HG02623 (cell line): Measurements from ENCODE around the gene TSGA10IP.
A peak's percentile ranks its signal among the peaks of the same experiment; 100 is the strongest.
"Not testable (repeated sequence)": the region's sequence is repeated elsewhere in the genome, so short reads cannot be mapped to it uniquely, and the experiment has no call there.

ENCODE experiments used
- ATAC-seq: cut with Tn5 transposase; IDR thresholded peaks from one replicate; pipeline ENCODE4 v1.9.1; 2021; ENCODE audit warnings: moderate library complexity; ENCODE audit not compliant: unreplicated experiment

TSGA10IP gene

GRCh38 chr11:65945941-65946558 lies 770 bp downstream of the TSGA10IP start:
- ATAC-seq: no peak

- no peak for ATAC-seq
These were observed 1.4 kb downstream of the TSGA10IP start for GRCh38 chr11:65946655-65947054.

DNA sequence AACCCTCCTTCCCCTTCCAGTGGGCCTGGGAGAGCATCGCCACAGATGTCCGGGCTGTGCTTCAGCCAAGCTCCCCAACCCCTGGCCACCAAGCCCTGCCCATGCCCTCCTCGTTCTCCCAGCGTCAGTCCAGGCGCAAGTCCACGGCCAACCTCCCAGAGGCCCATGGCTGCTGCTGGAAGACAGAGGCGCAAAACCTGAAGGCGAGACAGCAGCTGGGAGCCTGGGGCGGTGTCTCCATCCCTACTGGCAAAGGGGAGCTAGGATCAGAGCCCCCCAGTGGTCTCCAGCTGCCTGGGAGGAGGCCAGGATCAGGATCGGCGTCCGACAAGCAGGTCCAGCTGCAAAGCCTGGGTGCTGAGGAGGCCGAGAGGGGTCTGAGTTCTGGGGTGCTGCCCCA lies 1.9 kb downstream of the TSGA10IP start:
- no peak for ATAC-seq

- no peak for ATAC-seq
These were observed 2.4 kb downstream of the TSGA10IP start for GRCh38 chr11:65947603-65948125.

GRCh38 chr11:65950711-65951110 lies 5.4 kb downstream of the TSGA10IP start:
- ATAC-seq: not testable (repeated sequence)

- not testable (repeated sequence) for ATAC-seq
These were observed 6.4 kb downstream of the TSGA10IP start for GRCh38 chr11:65951641-65952040.

GRCh38 chr11:65952052-65952521 lies 6.8 kb downstream of the TSGA10IP start:
- no peak for ATAC-seq

DNA sequence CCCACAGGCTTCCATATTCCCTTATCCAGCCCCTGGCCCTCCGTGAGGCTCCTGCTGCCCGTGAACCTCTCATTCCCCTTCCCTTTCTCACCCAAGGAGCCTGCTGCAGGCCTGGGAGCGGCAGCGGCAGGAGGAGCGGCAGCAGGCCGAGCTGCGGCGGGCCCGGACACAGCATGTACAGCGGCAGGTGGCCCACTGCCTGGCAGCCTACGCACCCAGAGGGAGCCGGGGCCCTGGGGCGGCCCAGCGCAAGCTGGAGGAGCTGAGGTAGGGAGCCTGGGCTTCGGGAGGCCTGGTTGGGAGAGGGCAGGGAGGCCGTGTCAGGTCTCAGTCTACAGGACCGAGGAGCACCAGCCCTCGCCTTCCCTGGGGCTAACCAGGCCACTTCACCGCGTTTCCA lies 8.2 kb downstream of the TSGA10IP start:
- ATAC-seq: no peak

GRCh38 chr11:65954771-65955170 lies 9.5 kb downstream of the TSGA10IP start:
- ATAC-seq: no peak

DNA sequence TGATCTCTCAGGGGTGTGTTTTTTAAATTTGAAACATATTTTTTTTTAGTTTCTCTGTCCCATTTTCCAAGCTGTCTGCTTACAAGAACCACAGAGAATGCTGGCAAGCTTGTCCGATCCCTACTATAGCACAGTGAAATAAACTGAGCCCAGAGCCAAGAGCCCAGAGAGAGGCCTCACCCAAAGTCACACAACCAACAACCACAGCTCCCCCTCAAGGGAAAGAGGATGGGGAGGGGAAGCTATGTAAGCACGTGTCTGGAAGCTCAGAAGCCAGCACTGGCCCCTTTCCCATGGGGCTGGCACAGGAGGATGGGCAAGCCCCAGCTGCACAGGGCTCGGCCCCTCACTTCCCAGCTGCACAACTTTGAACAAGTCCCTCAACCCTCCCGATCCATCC lies 13.0 kb downstream of the TSGA10IP start:
- no peak for ATAC-seq

DNA sequence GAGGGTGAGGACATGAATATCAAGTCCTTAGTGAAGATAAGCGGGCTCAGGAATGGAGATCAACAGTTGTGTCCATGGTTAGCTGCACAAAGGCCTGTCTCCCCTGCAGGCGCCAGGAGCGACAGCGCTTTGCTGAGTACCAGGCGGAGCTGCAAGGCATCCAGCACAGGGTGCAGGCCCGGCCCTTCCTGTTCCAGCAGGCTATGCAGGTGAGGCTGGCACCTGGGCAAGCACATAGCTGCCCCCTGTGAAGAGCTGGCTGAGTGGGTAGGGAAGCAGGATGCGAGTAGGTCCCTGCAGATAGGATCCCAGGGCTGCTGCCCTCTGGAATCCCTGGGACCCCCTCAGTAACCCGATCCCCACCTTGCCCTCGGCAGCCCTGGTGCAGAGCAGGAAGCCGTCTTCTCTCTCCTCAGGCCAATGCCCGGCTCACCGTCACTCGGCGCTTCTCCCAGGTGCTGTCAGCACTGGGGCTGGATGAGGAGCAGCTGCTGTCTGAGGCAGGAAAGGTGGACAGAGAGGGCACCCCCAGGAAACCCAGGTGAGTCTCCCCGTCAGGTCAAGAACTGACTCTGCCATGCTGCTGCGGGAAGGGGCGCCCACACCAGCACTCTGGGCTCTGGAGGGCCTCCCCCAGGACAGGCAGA lies 13.6 kb downstream of the TSGA10IP start:
- no peak for ATAC-seq

DNA sequence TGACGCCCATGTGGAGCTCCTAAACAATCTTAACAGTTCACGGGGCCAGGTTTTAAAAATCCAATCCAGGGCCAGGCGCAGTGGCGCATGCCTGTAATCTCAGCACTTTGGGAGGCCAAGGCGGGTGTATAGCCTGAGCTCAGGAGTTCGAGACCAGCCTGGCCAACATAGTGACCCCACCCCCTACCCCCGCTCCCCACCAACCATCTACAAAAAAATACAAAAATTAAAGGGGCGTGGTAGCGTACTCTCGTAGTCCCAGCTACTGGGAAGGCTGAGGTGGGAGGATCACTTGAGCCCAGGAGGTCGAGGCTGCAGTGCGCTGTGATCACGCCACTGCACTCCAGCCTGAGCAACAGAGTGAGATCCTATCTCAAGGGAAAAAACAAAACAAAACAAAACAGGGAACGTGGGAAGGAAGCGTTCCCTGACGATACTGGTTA lies 15.6 kb downstream of the TSGA10IP start:
- no peak for ATAC-seq

GRCh38 chr11:65961267-65962140 lies 16.2 kb downstream of the TSGA10IP start, which contains the start of gene SART1:
SART1 (plus strand) TSS chr11:65961734; CDS start chr11:65961781, 47 bp downstream.
- ATAC-seq: peak; percentile 76

DNA sequence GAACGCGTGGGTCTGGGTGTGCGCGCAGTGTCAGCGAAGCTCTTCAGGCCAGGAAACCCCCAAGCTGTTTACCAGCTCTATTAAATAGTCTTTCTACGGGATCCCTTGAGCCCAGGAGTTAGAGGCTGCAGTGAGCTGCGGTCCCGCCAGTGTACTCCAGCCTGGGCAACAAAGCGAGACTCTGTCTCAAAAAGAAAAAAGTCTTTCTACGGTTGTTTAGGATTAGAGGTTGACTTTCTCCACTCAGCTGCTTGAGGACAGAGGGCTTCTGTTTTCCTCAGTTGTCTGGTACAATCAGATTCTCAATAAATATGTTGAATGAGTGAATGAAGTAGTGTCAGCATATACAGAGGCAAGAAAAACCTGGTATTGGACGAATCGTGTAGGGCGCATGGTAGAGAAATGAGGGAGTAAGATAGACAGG lies 16.9 kb downstream of the TSGA10IP start:
- no peak for ATAC-seq

DNA sequence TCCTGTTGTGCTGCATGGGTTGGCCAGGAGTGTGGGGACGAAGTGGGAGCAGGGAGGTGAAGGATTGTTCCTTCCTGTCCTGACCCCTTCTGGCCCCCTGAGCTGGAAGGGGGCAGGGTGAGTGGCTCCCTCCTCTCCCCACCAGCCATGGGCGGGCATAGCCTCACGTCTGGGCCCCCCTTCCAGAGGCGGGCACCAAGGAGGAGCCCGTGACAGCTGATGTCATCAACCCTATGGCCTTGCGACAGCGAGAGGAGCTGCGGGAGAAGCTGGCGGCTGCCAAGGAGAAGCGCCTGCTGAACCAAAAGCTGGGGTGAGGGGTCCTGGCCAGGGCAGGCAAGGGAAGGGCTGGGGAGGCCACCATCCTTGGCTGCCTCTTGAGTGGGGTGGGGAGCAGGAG lies 19.6 kb downstream of the TSGA10IP start:
- ATAC-seq: no peak

- ATAC-seq: no peak
These were observed 20.9 kb downstream of the TSGA10IP start for GRCh38 chr11:65965986-65966762.

DNA sequence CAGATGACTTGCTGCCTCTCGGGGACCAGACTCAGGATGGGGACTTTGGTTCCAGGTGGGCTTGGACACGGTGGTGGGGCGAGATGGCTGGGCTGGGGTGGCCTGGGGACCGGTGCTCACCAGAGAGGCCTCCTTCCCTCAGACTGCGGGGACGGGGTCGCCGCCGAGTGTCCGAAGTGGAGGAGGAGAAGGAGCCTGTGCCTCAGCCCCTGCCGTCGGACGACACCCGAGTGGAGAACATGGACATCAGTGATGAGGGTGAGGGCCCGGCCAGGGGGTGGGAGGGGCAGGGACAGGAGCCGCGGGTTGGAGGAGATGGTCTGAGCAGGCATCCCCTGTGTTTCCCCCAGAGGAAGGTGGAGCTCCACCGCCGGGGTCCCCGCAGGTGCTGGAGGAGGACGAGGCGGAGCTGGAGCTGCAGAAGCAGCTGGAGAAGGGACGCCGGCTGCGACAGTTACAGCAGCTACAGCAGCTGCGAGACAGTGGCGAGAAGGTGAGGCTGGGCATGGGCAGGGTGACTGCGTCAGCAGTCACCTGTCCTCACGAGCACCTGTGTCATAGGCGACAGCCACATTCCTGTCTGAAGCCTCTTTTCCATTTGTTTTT lies 22.2 kb downstream of the TSGA10IP start:
- ATAC-seq: no peak

DNA sequence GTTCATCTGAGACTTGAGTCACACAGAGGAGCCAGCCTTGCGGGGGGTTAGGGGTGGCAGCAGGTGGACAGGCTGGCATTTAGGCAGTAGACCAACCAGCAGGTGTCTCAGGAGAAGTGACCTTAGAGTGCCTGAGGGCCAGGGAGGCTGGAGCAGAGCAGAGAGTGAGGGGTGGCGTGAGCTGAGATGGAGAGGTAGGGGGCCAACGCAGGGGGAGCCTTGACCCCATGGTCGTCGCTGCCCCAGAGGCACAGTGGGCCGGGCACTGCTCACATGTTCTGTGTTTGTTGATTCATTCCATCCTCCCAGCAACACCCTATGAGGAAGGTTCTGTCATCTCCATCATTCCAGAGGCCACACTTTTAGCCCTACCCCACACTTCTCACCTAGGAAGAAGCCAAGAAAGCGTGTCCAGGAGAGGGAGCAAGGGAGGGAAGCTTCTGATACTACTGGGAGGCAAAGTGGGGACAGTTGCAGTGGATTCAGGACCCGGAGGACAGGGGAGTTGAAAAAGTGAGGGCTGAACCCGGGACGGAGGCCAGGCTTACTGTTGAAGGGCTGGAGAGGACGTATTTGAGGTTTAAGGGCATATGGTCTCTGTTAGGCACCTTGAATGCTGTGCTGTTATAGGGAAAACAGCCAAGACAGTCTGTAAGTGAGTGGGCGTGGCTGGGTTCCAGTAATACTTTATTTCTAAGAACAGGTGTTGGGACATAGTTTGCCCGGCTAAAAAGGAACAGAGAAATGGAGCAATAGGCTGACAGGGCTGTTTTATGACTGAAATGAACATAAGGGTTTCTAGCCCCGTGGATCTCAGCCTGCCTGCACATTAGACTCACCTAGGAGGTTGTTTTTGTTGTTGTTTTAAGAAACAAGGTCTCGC lies 23.6 kb downstream of the TSGA10IP start:
- no peak for ATAC-seq

DNA sequence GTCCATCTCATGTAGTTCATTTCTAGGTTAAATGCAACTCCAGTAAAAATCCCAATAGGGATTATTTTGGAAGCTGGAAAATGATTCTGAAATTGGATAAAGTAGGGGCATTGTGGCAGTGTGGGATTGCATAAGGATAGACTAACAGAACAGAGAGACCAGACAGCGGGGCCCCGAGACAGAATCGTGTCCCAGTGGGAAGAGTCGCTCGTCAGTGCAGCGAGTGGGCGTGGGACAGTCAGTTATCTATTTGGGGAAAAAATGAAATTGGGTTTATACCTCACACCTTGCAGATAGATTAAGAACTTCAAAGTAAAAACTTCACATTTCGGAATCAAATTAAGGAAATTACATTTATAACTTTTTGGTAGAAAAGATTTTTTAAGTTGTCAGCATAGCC lies 26.8 kb downstream of the TSGA10IP start:
- ATAC-seq: no peak
